Measurements from ENCODE around the gene LMO7. TPM values are rescaled to one million over a fixed set of nuclear protein-coding genes. Genes with fewer than 3 reads are reported as not detected.

LMO7 gene
- total and polyA plus RNA-seq, 4 donors, result 17.5 to 69.6 (median 38.2) TPM

- TF ChIP-seq FOXA2 (IDR thresholded peaks at IDR 0.05), result no peak
- no peak for TF ChIP-seq HNF4A (conservative IDR thresholded peaks at IDR 0.05)
- no peak for TF ChIP-seq MAX (IDR thresholded peaks at IDR 0.05)
- TF ChIP-seq JUND (IDR thresholded peaks at IDR 0.05), result no peak
- TF ChIP-seq RXRA (IDR thresholded peaks at IDR 0.05), result no peak
- TF ChIP-seq CTCF (IDR thresholded peaks at IDR 0.05; ENCODE audit: low read depth, low read length, missing input control), result no peak
- no peak for TF ChIP-seq SP1 (IDR thresholded peaks at IDR 0.05)
- TF ChIP-seq EGR1 (IDR thresholded peaks at IDR 0.05; ENCODE audit: low read depth in 2 of 2), result no peak
- no peak for TF ChIP-seq YY1 (IDR thresholded peaks at IDR 0.05)
- 89% methylated on average over 2 of the region's 2 CpGs for WGBS
- H3K9me3 ChIP-seq (ENCODE audit: control insufficient read depth in 4 of 4, low read length in 3 of 4), result no peaks in the 10 kb centered on the region
Observed at GRCh38 chr13:75621147-75621546, 15.0 kb upstream of the LMO7 start.

GRCh38 chr13:75628801-75629200 lies 7.3 kb upstream of the LMO7 start:
- WGBS, result 92% methylated on average over 4 of the region's 4 CpGs
- H3K36me3 ChIP-seq (ENCODE audit: control insufficient read depth in 4 of 4, insufficient read depth in 3 of 4, low read depth in 1 of 4, low read length in 3 of 4), result no peaks in the 10 kb centered on the region
- TF ChIP-seq GABPA (IDR thresholded peaks at IDR 0.05 in 1 of 2, conservative IDR thresholded peaks at IDR 0.05 in 1 of 2) (no peak), HNF4A (conservative IDR thresholded peaks at IDR 0.05) (no peak), MAX (IDR thresholded peaks at IDR 0.05) (no peak), YY1 (IDR thresholded peaks at IDR 0.05) (no peak), FOXA1 (IDR thresholded peaks at IDR 0.05) (no peak), TAF1 (conservative IDR thresholded peaks at IDR 0.05) (no peak), EGR1 (IDR thresholded peaks at IDR 0.05; ENCODE audit: low read depth in 2 of 2) (no peak), RXRA (IDR thresholded peaks at IDR 0.05) (no peak)

More at GRCh38 chr13:75621147-75621546, 15.0 kb upstream of the LMO7 start:
- H3K36me3 ChIP-seq (ENCODE audit: control insufficient read depth in 4 of 4, insufficient read depth in 3 of 4, low read depth in 1 of 4, low read length in 3 of 4), result no peaks in the 10 kb centered on the region
- DNase-seq (ENCODE audit: low spot score), result no peak
- H3K4me1 ChIP-seq (ENCODE audit: control insufficient read depth in 4 of 4, insufficient read depth in 4 of 4, low read length in 3 of 4), result no peaks in the 10 kb centered on the region
- H3K27me3 ChIP-seq (ENCODE audit: control insufficient read depth in 4 of 4, insufficient read depth in 4 of 4, low read length in 3 of 4), result no peaks in the 10 kb centered on the region
- H3K27ac ChIP-seq (ENCODE audit: low read depth in 1 of 2, low read length in 2 of 2), result no peak overlapping the region
- no peak overlapping the region for H3K9ac ChIP-seq (ENCODE audit: low read depth in 1 of 2, low read length in 2 of 2)
- H3K4me3 ChIP-seq (ENCODE audit: low read depth in 1 of 3, low read length in 3 of 3), result no peak overlapping the region

GRCh38 chr13:75633285-75633684 lies 2.8 kb upstream of the LMO7 start:
- Histone ChIP-seq H3K9ac (ENCODE audit: low read depth in 1 of 2, low read length in 2 of 2) (no peak overlapping the region), H3K9me3 (ENCODE audit: control insufficient read depth in 4 of 4, low read length in 3 of 4) (no peaks in the 10 kb centered on the region), H3K36me3 (ENCODE audit: control insufficient read depth in 4 of 4, insufficient read depth in 3 of 4, low read depth in 1 of 4, low read length in 3 of 4) (no peaks in the 10 kb centered on the region), H3K27me3 (ENCODE audit: control insufficient read depth in 4 of 4, insufficient read depth in 4 of 4, low read length in 3 of 4) (no peaks in the 10 kb centered on the region), H3K4me3 (ENCODE audit: low read depth in 1 of 3, low read length in 3 of 3) (no peak overlapping the region), H3K4me1 (ENCODE audit: control insufficient read depth in 4 of 4, insufficient read depth in 4 of 4, low read length in 3 of 4) (peaks cover 4 to 15% (median 12%) of the 10 kb centered on the region in 4 donors), H3K27ac (ENCODE audit: low read depth in 1 of 2, low read length in 2 of 2) (no peak overlapping the region)
- DNase-seq (ENCODE audit: low spot score), result no peak
- WGBS, result 31% methylated on average over 2 of the region's 2 CpGs
- TF ChIP-seq ZBTB33 (IDR thresholded peaks at IDR 0.05) (no peak), FOXA2 (IDR thresholded peaks at IDR 0.05) (no peak), EGR1 (IDR thresholded peaks at IDR 0.05; ENCODE audit: low read depth in 2 of 2) (no peak), HNF4G (IDR thresholded peaks at IDR 0.05) (no peak), JUND (IDR thresholded peaks at IDR 0.05) (no peak), NR2F2 (IDR thresholded peaks at IDR 0.05) (no peak), ATF3 (IDR thresholded peaks at IDR 0.05) (no peak), HNF4A (conservative IDR thresholded peaks at IDR 0.05) (no peak), MAX (IDR thresholded peaks at IDR 0.05) (no peak)

More at GRCh38 chr13:75628801-75629200, 7.3 kb upstream of the LMO7 start:
- Histone ChIP-seq H3K9ac (ENCODE audit: low read depth in 1 of 2, low read length in 2 of 2) (no peak overlapping the region), H3K4me1 (ENCODE audit: control insufficient read depth in 4 of 4, insufficient read depth in 4 of 4, low read length in 3 of 4) (no peaks in the 10 kb centered on the region), H3K9me3 (ENCODE audit: control insufficient read depth in 4 of 4, low read length in 3 of 4) (no peaks in the 10 kb centered on the region), H3K27ac (ENCODE audit: low read depth in 1 of 2, low read length in 2 of 2) (no peak overlapping the region), H3K4me3 (ENCODE audit: low read depth in 1 of 3, low read length in 3 of 3) (no peak overlapping the region), H3K27me3 (ENCODE audit: control insufficient read depth in 4 of 4, insufficient read depth in 4 of 4, low read length in 3 of 4) (no peaks in the 10 kb centered on the region)
- no peak for DNase-seq (ENCODE audit: low spot score)
